Karpas-422 (cell line): ENCODE data around the gene UBTF. TPM values are rescaled to one million over a fixed set of nuclear protein-coding genes. Genes with fewer than 3 reads are reported as not detected.

Experiments used
- DNase-seq: peaks from one replicate; pipeline ENCODE4 v3.0.0-alpha.2; 2015
- H2AFZ ChIP-seq: fragments of 200-600 bp; sonication (generic); 2 replicates; pipeline ENCODE4 v1.6.1; 2014; ENCODE audit warnings: antibody characterized with exemption, low read length, mixed read lengths
- H3K27ac ChIP-seq: fragments of 200-600 bp; sonication (generic); 2 replicates; pipeline ENCODE4 v1.5.1; 2014; ENCODE audit warnings: mild to moderate bottlenecking, low read length, moderate library complexity
- H3K27me3 ChIP-seq: fragments of 200-600 bp; sonication (generic); 2 replicates; pipeline ENCODE4 v1.6.1; 2014; ENCODE audit warnings: low read length, mixed read lengths
- H3K36me3 ChIP-seq: fragments of 200-600 bp; sonication (generic); 2 replicates; pipeline ENCODE4 v1.6.1; 2014; ENCODE audit warnings: low read length, mixed read lengths; ENCODE audit not compliant: insufficient read depth
- H3K4me1 ChIP-seq: fragments of 200-600 bp; sonication (generic); 2 replicates; pipeline ENCODE4 v1.6.1; 2014; ENCODE audit warnings: mild to moderate bottlenecking, low read length, mixed read lengths
- H3K4me2 ChIP-seq: fragments of 200-600 bp; sonication (generic); 2 replicates; pipeline ENCODE4 v1.6.1; 2014; ENCODE audit warnings: low read length, low read depth, mild to moderate bottlenecking; ENCODE audit not compliant: poor library complexity, severe bottlenecking
- H3K4me3 ChIP-seq: fragments of 200-600 bp; sonication (generic); 2 replicates; pipeline ENCODE4 v1.5.1; 2014; ENCODE audit warnings: mild to moderate bottlenecking, antibody characterized with exemption, low read length, mixed read lengths
- H3K79me2 ChIP-seq: fragments of 200-600 bp; sonication (generic); 2 replicates; pipeline ENCODE4 v1.6.1; 2014; ENCODE audit warnings: mild to moderate bottlenecking, low read length, mixed read lengths
- H3K9ac ChIP-seq: fragments of 200-600 bp; sonication (generic); 2 replicates; pipeline ENCODE4 v1.6.0; 2014; ENCODE audit warnings: low read length
- H3K9me2 ChIP-seq: fragments of 200-600 bp; sonication (generic), shearing (Covaris generic); replicated peaks from 2 replicates; pipeline ENCODE4 v1.6.0; 2014; ENCODE audit warnings: mild to moderate bottlenecking, low read length, moderate library complexity; ENCODE audit not compliant: insufficient read depth
- H3K9me3 ChIP-seq: fragments of 300-700, 200-600 bp; sonication (generic); 2 replicates; pipeline ENCODE4 v1.6.1; 2014; ENCODE audit warnings: low read length, mixed read lengths
- H4K20me1 ChIP-seq: fragments of 200-600 bp; sonication (generic); 2 replicates; pipeline ENCODE4 v1.6.1; 2014; ENCODE audit warnings: mild to moderate bottlenecking, antibody characterized with exemption, low read length, low read depth; ENCODE audit not compliant: insufficient read depth
- total RNA-seq: library from RNA; depleted of rRNA; stranded (reverse); fragments of >200 nt; shearing (Covaris generic); gene quantifications from 2 replicates; pipeline ENCODE4 v1.2.3, GENCODE V29; 2014; ENCODE audit warnings: low replicate concordance

Gene UBTF
- total RNA-seq, 1 experiment from 2014 or later = 57.8 TPM

DNA sequence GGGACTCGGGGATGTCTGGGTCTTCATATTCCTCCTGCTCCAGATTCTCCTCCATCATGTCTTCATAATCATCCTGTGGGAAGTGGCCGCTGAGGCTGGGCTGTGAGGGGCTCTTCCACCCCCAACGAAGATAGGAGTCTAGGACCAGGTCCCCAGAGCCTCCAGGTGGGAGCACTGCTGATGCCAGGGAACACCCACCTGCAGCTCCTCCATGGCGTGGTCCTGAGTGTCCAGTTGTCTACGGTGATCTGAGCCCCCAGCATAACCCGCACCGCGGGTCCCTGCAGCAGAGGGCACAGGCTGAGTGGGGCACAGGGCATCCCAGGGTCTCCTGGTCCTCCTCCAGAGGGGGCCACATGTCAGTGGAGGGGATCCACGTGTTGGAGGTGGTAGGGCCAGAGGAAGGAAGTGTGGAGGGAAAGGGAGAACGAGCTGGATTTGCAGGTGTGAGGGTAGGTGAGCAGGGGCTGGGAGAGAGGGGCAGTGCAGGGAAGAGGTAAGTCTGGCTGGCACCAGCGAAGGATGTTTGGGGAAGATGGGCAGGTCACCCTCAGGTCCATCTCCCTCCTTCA, 43.3 kb upstream of the UBTF start:
- no peak for DNase-seq
- Histone ChIP-seq H3K79me2 (no peaks in the 10 kb centered on the region), H3K9me3 (no peaks in the 10 kb centered on the region), H3K36me3 (no peaks in the 10 kb centered on the region), H3K9me2 (no peaks in the 10 kb centered on the region), H3K4me1 (no peaks in the 10 kb centered on the region), H3K9ac (no peak overlapping the region), H3K27me3 (no peaks in the 10 kb centered on the region), H4K20me1 (no peaks in the 10 kb centered on the region), H3K4me3 (no peak overlapping the region), H3K27ac (no peak overlapping the region), H2AFZ (no peak overlapping the region), H3K4me2 (no peak overlapping the region)

DNA sequence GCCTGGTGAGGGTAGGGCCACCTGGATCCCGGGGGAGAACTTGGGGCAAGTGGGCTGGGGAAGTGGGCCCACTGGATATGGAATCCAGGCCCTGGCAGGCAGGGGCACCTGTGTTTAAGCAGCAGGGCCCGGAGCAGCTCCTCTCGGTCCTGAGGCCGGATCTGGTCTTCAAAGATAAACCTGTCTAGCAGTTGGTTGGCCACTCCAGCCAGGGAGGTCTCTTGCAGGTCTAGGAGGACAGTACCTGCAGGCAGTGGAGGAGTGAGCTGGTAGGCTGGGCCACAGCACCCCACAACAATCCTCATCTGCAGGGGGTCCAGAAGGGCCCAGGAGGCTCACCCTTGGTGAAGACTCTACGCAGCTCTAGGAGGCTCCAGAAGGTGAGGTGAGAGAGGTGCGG, 40.8 kb upstream of the UBTF start:
- no peaks in the 10 kb centered on the region for H3K9me3 ChIP-seq
- no peaks in the 10 kb centered on the region for H3K9me2 ChIP-seq
- H3K4me2 ChIP-seq = no peak overlapping the region
- H2AFZ ChIP-seq = no peak overlapping the region
- no peaks in the 10 kb centered on the region for H3K4me1 ChIP-seq
- H3K9ac ChIP-seq = no peak overlapping the region
- no peaks in the 10 kb centered on the region for H3K27me3 ChIP-seq
- no peaks in the 10 kb centered on the region for H3K36me3 ChIP-seq
- no peaks in the 10 kb centered on the region for H3K79me2 ChIP-seq
- H4K20me1 ChIP-seq = no peaks in the 10 kb centered on the region
- no peak overlapping the region for H3K27ac ChIP-seq
- H3K4me3 ChIP-seq = no peak overlapping the region
- DNase-seq = no peak

DNA sequence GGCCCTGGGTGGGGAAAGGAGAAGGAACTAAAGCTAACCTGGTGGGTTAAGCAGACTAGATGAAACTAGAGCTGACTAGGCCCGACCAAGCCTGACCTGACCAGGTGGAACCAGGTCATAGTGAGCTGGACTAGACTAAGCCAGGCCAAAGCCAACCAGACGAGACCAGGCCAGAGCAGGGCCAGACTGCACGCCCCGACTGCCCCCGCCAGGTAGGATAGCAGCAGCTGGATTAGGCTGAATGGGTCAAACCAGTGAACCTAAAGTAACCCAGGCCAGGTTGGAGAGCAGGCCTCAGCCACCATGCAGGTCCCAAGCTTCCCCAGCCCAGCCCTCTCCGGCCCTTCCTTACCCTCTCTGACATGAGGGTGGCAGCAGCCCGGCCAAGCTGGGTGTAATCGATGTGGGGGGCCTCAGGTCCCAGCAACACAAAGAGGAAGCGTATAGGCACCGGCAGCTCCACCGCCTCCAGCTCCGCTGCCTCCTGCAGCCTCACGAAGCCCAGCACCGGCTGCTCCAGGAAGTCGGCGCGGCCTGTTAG, 39.4 kb upstream of the UBTF start:
- Histone ChIP-seq H4K20me1 (no peaks in the 10 kb centered on the region), H3K4me3 (no peak overlapping the region), H3K79me2 (no peaks in the 10 kb centered on the region), H3K27me3 (no peaks in the 10 kb centered on the region), H3K9me3 (no peaks in the 10 kb centered on the region), H3K9ac (no peak overlapping the region), H3K27ac (no peak overlapping the region), H3K36me3 (no peaks in the 10 kb centered on the region), H3K4me2 (no peak overlapping the region), H3K4me1 (no peaks in the 10 kb centered on the region), H3K9me2 (no peaks in the 10 kb centered on the region), H2AFZ (no peak overlapping the region)
- no peak for DNase-seq

DNA sequence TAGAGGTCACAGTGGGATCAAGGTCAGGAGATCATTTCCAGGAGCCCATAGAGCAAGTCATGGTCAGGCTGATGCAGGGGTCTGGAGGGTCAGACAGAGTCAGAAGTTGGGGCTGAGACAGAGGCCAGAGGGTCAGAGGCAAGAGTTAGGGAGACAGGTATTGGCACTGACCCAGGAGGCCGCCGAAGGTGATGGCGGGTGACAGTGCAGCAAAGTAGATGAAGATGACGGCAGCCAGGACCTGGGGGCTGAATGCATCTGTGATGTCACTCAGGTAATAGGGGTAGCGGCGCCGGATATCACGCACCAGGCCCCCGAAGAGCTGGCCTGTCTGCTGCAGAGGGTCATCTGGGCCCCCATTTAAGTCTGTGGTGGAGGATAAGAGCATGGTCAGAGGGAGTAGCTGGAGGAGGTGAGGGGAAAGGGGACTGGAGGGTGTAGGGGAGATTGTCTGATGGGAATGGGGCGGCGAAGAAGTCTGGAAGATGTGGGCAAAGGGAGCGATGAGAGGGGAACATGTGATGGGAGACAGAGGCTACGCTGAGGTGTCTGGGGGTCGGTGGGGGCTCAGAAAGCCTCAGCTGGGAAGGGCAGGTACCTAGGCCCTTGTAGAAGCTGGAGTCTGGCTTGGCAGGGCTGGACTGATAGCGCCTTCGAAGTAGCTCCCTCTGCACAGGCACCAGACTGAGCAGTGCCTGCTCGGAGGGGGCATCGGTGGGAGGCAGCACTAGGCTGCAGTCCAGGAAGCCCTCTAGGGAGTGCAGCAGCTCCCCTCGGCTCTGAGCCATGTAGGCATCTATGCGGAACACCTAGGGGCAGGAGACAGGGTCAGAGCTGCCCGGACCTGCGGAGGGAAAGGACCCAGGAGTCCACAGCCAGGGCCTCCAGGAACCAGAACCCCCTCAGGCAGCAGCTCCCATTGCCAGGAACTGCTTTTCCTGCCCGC, 38.6 kb upstream of the UBTF start:
- Histone ChIP-seq H3K9ac (no peak overlapping the region), H2AFZ (no peak overlapping the region)
- DNase-seq = no peak

DNA sequence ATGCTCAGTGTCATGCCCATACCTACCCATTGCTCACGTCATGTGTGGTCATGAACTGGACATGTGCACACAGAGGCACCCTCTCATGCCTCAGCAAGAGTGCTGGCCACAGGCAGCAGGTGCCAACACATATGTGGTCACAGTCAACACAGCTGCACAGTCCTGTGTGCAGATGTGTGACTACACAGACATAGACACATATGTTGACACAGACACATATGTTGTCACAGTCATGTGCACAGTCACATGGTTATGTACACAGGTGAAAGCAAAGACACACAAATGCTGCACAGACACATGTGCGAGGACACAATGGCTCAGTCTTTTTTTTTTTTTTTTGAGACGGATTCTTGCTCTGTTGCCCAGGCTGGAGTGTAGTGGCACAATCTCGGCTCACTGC, 37.2 kb upstream of the UBTF start:
- no peak overlapping the region for H3K9ac ChIP-seq
- no peak for DNase-seq
- H2AFZ ChIP-seq = no peak overlapping the region
- no peaks in the 10 kb centered on the region for H3K36me3 ChIP-seq
- H3K4me2 ChIP-seq = no peak overlapping the region
- H3K27ac ChIP-seq = no peak overlapping the region
- H4K20me1 ChIP-seq = no peaks in the 10 kb centered on the region
- H3K27me3 ChIP-seq = no peaks in the 10 kb centered on the region
- no peaks in the 10 kb centered on the region for H3K79me2 ChIP-seq
- no peaks in the 10 kb centered on the region for H3K9me3 ChIP-seq
- no peaks in the 10 kb centered on the region for H3K4me1 ChIP-seq
- no peaks in the 10 kb centered on the region for H3K9me2 ChIP-seq
- no peak overlapping the region for H3K4me3 ChIP-seq

More for the DNA sequence above, 38.6 kb upstream of the UBTF start:
- H3K36me3 ChIP-seq = no peaks in the 10 kb centered on the region
- no peaks in the 10 kb centered on the region for H3K79me2 ChIP-seq
- no peak overlapping the region for H3K27ac ChIP-seq
- H3K4me2 ChIP-seq = no peak overlapping the region
- H3K9me3 ChIP-seq = no peaks in the 10 kb centered on the region
- H3K4me3 ChIP-seq = no peak overlapping the region
- H3K4me1 ChIP-seq = no peaks in the 10 kb centered on the region
- no peaks in the 10 kb centered on the region for H3K27me3 ChIP-seq
- H3K9me2 ChIP-seq = no peaks in the 10 kb centered on the region
- H4K20me1 ChIP-seq = no peaks in the 10 kb centered on the region

DNA sequence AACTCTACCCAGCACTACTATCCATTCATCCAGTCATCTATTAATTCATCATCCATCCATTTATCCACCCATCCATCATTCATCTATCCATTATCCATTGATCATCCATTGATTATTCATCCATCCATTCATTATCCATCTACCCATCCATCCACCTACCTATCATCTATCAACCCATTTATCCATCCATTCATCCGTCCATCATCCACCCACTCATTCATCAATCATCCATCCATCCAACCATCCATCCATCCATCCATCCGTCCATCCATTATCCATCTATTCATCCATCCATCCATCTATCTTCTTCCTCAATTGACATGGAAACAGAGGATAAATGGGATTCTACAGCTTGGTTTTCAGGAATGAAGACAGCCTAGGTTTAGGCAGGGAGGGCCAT, 36.4 kb upstream of the UBTF start:
- Histone ChIP-seq H3K9me2 (no peaks in the 10 kb centered on the region), H3K4me2 (no peak overlapping the region), H4K20me1 (no peaks in the 10 kb centered on the region), H3K79me2 (no peaks in the 10 kb centered on the region), H3K4me1 (no peaks in the 10 kb centered on the region), H3K27me3 (no peaks in the 10 kb centered on the region), H2AFZ (no peak overlapping the region), H3K36me3 (no peaks in the 10 kb centered on the region), H3K9ac (no peak overlapping the region), H3K27ac (no peak overlapping the region), H3K9me3 (no peaks in the 10 kb centered on the region), H3K4me3 (no peak overlapping the region)
- no peak for DNase-seq

DNA sequence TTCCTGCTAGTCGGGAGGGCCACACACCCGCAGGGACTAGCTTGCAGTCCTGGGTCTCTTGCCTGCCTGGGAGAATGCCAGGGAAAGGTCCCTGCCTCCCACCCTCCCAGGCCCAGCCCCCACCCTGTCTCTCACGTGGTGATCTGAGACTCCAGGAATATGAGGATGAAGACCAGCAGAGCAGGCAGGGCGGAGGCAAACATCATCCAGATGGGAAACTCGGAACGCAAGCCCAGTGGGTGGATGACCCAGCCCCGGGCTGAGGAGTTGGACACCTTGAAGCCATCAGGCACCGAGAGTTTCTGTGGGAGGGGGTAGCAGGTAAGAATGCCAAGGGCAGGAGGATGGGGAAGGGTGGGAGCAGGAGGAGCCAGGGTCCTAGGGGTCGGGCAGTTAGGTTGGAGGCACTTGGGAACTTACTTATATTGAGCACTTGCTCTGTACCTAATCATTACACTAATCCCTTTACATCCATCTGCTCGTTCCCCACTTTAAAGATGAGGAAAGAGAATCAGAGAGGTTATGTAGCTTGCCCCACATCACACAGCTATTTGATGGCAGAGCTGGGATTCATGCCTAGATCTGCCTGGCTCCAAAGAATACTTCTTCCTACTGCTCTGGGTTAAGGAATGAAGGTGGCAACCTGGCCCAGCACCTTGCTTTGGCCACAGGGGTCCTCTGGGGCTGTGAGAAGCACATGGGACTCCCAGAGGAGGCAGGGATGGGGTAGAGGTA, 35.1 kb upstream of the UBTF start:
- Histone ChIP-seq H4K20me1 (no peaks in the 10 kb centered on the region), H3K9me3 (no peaks in the 10 kb centered on the region), H3K27ac (no peak overlapping the region), H3K4me3 (no peak overlapping the region), H3K4me2 (no peak overlapping the region), H3K36me3 (no peaks in the 10 kb centered on the region), H3K79me2 (no peaks in the 10 kb centered on the region), H3K9me2 (no peaks in the 10 kb centered on the region), H3K4me1 (no peaks in the 10 kb centered on the region), H3K9ac (no peak overlapping the region), H3K27me3 (no peaks in the 10 kb centered on the region), H2AFZ (no peak overlapping the region)
- no peak for DNase-seq

DNA sequence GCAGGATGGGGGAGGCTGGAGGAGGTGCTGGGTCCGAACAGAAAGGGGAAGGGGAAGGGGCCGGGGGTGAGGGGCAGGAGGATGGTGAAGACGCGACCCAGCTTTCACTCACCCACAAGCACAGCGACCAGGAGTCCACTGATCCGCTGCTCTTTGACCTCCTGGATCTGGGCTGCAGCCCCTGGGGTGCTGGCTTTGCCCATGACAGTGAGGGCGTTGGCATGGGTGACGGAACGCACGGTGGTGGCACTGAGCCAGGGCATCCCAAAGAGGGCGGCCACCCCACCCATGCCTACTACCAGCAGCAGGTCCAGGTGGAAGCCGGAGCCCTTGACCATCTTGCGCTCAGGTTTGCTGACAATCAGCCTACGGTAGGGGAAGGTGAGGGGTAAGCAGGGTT, 33.5 kb upstream of the UBTF start:
- DNase-seq = no peak
- Histone ChIP-seq H2AFZ (no peak overlapping the region), H4K20me1 (no peaks in the 10 kb centered on the region), H3K4me3 (no peak overlapping the region), H3K9me2 (no peaks in the 10 kb centered on the region), H3K27ac (no peak overlapping the region), H3K4me1 (no peaks in the 10 kb centered on the region), H3K27me3 (no peaks in the 10 kb centered on the region), H3K79me2 (no peaks in the 10 kb centered on the region), H3K4me2 (no peak overlapping the region), H3K9me3 (no peaks in the 10 kb centered on the region), H3K9ac (no peak overlapping the region), H3K36me3 (no peaks in the 10 kb centered on the region)
